T-cell (primary cell): ENCODE data around the gene NDST1. TPM values are rescaled to one million over a fixed set of nuclear protein-coding genes. Genes with fewer than 3 reads are reported as not detected.
A peak's percentile ranks its signal among the peaks of the same experiment; 100 is the strongest.
"Not testable (repeated sequence)": the region's sequence is repeated elsewhere in the genome, so short reads cannot be mapped to it uniquely, and the experiment has no call there.

Source experiments
- ATAC-seq, 4 experiments: fragments of 200-7000 bp in 3 of 4; fragments of 150-1000 bp in 1 of 4; cut with Tn5 transposase; replicated peaks in 1 of 4; 1 replicate in 3 of 4; 2 replicates in 1 of 4; pipeline ENCODE4 v1.10.0; 2021; ENCODE audit warnings: moderate library complexity in 3 of 4, mild to moderate bottlenecking in 2 of 4, moderate number of reproducible peaks in 1 of 4
- CTCF ChIA-PET, 2 donors: fragments of 300-600 bp; sonication (Branson Sonifier 250); formaldehyde crosslinking; loops; one replicate each; lab custom pipeline; 2022; ENCODE audit warnings: antibody characterized with exemption in 2 of 2; lab: Charles Lee
- POLR2A ChIA-PET, 2 donors: fragments of 300-600 bp; sonication (Branson Sonifier 250); formaldehyde crosslinking; loops; one replicate each; lab custom pipeline; 2022; ENCODE audit warnings: antibody characterized with exemption in 2 of 2; lab: Charles Lee
- DNase-seq, 35 experiments: peaks; one replicate each; pipeline versions ENCODE4 v3.0.0 to v3.0.0-alpha.2; 2013 to 2023
- H3K27ac ChIP-seq: one replicate; pipeline ENCODE4 v1.5.1; 2013; ENCODE audit warnings: low read length
- H3K27me3 ChIP-seq, 2 experiments: replicated peaks in 1 of 2; 1 replicate in 1 of 2; 2 replicates in 1 of 2; pipeline versions ENCODE4 v1.6.1 to v1.7.0; 2013; ENCODE audit warnings: low read length in 1 of 2, mixed read lengths in 1 of 2; ENCODE audit not compliant: control insufficient read depth in 2 of 2, insufficient read depth in 2 of 2; ENCODE audit errors: extremely low read depth in 1 of 2
- H3K36me3 ChIP-seq, 2 donors: 1 replicate in 1 of 2; 2 replicates in 1 of 2; pipeline versions ENCODE4 v1.6.1 to v1.7.0; 2013; ENCODE audit warnings: low read length in 1 of 2; ENCODE audit not compliant: control insufficient read depth in 2 of 2, insufficient read depth in 1 of 2; ENCODE audit errors: extremely low read depth in 1 of 2
- H3K4me1 ChIP-seq, 2 experiments: 1 replicate in 1 of 2; 2 replicates in 1 of 2; pipeline versions ENCODE4 v1.6.1 to v1.7.0; 2013; ENCODE audit warnings: low read length in 2 of 2, mixed read lengths in 1 of 2; ENCODE audit not compliant: insufficient read depth in 2 of 2, control insufficient read depth in 1 of 2; ENCODE audit errors: extremely low read depth in 1 of 2
- H3K4me3 ChIP-seq, 2 donors: 1 replicate in 1 of 2; 2 replicates in 1 of 2; pipeline versions ENCODE4 v1.5.1 to v1.7.0; 2013; ENCODE audit warnings: mild to moderate bottlenecking in 2 of 2, low read length in 1 of 2, moderate library complexity in 1 of 2; ENCODE audit not compliant: control insufficient read depth in 1 of 2; ENCODE audit errors: extremely low read depth in 1 of 2
- H3K9me3 ChIP-seq: 2 replicates; pipeline ENCODE4 v1.7.0; 2013
- H3K27ac Mint-ChIP-seq, 2 donors: one replicate each; pipeline ENCODE4 v1.8.0; 2020 to 2021; ENCODE audit warnings: mild to moderate bottlenecking in 2 of 2, mixed read lengths in 2 of 2
- H3K27me3 Mint-ChIP-seq, 2 donors: one replicate each; pipeline ENCODE4 v1.8.0; 2021 to 2022; ENCODE audit warnings: mixed read lengths in 2 of 2
- H3K36me3 Mint-ChIP-seq: one replicate; pipeline ENCODE4 v1.8.0; 2021; ENCODE audit warnings: mixed read lengths
- H3K4me1 Mint-ChIP-seq, 3 donors: one replicate each; pipeline ENCODE4 v1.8.0; 2020 to 2022; ENCODE audit warnings: mixed read lengths in 3 of 3, mild to moderate bottlenecking in 1 of 3
- H3K4me3 Mint-ChIP-seq, 3 donors: one replicate each; pipeline ENCODE4 v1.8.0; 2020 to 2022; ENCODE audit warnings: mild to moderate bottlenecking in 3 of 3, mixed read lengths in 3 of 3, moderate library complexity in 3 of 3
- H3K9me3 Mint-ChIP-seq, 3 donors: one replicate each; pipeline ENCODE4 v1.8.0; 2020 to 2022; ENCODE audit warnings: mixed read lengths in 3 of 3
- WGBS: methylation state at CpG from one replicate; pipeline ENCODE4 v1.1.5; 2013; ENCODE audit warnings: missing lambda C conversion rate; ENCODE audit not compliant: insufficient coverage; 5-methylcytosine and 5-hydroxymethylcytosine counted together
- total RNA-seq, 35 experiments: library from RNA in 6 of 35; stranded (reverse) in 6 of 35; fragments of 120-200 nt in 1 of 35; gene quantifications; one replicate each; pipeline versions ENCODE4 v1.2.1 to v1.2.4 and lab custom pipeline; 2013 to 2026

Gene NDST1
- total RNA-seq, 5 donors from 2014 or later (not counting 1 experiment from before 2014, with no cell fraction given): 0.83 to 2.0 (median 1.2) TPM

DNA sequence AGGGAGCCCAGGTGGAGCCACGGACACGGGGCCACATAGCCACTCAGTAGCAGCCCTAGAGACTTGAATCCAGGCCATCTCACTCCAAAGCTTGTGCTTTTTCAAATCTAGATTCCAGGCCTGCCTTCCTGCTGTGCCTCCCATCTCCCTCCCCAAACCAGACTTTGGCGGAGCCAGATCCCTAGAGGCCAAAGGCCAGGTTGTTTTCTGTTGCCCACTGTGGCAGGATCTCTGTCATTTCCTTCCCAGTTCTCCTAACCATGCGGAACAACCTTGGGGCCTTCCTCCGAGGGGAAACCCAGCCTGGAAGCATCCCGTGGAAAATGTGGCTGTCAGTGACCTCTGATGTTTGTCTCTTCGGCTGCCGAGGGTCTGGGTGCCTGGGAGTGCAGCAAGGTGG, 42.0 kb upstream of the NDST1 start:
- H3K27ac Mint-ChIP-seq: no peak overlapping the region
- CTCF ChIA-PET: no interaction called here

DNA sequence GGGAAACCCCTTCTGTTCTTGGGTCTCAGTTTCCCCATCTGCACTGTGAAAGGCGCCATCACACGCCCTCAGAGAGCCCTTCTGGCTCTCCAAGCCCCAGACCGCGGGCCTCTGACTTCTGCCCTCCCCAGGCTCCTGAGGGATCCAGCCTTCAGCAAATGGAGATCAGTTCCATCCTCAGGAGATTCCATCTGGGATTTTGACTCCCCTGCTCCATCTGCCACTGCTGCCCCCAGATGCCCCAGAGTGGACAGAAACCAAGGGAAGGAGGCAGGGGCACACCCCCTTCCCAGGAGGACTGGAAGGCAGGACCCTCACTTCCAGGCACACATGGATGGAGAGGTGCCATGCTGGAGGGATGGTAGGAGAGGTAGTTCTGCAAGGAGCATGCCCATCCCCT, 39.7 kb upstream of the NDST1 start:
- no peak overlapping the region for H3K4me3 ChIP-seq
- peaks cover 0 to 22% of the 10 kb centered on the region in 2 experiments for H3K27me3 ChIP-seq
- H3K27me3 Mint-ChIP-seq: peaks cover 0 to 2% of the 10 kb centered on the region in 2 donors
- ChIA-PET POLR2A (no interaction called here), CTCF (interaction anchor here (0.5 to 0.6 kb wide), 5 partner anchors 19 to 1281 kb away, joined by 3 to 12 read pairs (median 4); no protein-coding TSS in a partner anchor)
- H3K36me3 Mint-ChIP-seq: no peaks in the 10 kb centered on the region
- WGBS: 95% methylated on average over 4 of the region's 4 CpGs
- no peak overlapping the region for H3K27ac Mint-ChIP-seq
- H3K4me1 ChIP-seq: no peaks in the 10 kb centered on the region
- no peak for DNase-seq
- H3K9me3 Mint-ChIP-seq: no peaks in the 10 kb centered on the region
- H3K27ac ChIP-seq: no peak overlapping the region
- H3K4me3 Mint-ChIP-seq: no peak overlapping the region
- no peaks in the 10 kb centered on the region for H3K9me3 ChIP-seq
- no peaks in the 10 kb centered on the region for H3K36me3 ChIP-seq
- H3K4me1 Mint-ChIP-seq: no peaks in the 10 kb centered on the region
- no peak for ATAC-seq

More for the DNA sequence above, 42.0 kb upstream of the NDST1 start:
- Mint-ChIP-seq H3K36me3 (no peaks in the 10 kb centered on the region), H3K9me3 (no peaks in the 10 kb centered on the region), H3K4me3 (no peak overlapping the region), H3K4me1 (peaks cover 4 to 10% (median 10%) of the 10 kb centered on the region in 3 donors), H3K27me3 (peaks cover 0 to 2% of the 10 kb centered on the region in 2 donors)
- Histone ChIP-seq H3K4me3 (no peak overlapping the region), H3K9me3 (no peaks in the 10 kb centered on the region), H3K4me1 (peaks cover 1 to 9% of the 10 kb centered on the region in 2 experiments), H3K36me3 (no peaks in the 10 kb centered on the region), H3K27me3 (peaks cover 0 to 13% of the 10 kb centered on the region in 2 experiments), H3K27ac (no peak overlapping the region)
- no peak for DNase-seq
- no peak for ATAC-seq
- POLR2A ChIA-PET: no interaction called here
- 93% methylated on average over 5 of the region's 8 CpGs for whole genome bisulfite sequencing

GRCh38 chr5:150469718-150470469, 38.0 kb upstream of the NDST1 start:
- POLR2A ChIA-PET: no interaction called here
- Histone ChIP-seq H3K27ac (no peak overlapping the region), H3K9me3 (no peaks in the 10 kb centered on the region), H3K4me1 (no peaks in the 10 kb centered on the region), H3K4me3 (no peak overlapping the region), H3K36me3 (no peaks in the 10 kb centered on the region), H3K27me3 (peaks cover 0 to 17% of the 10 kb centered on the region in 2 experiments)
- H3K27me3 Mint-ChIP-seq: peaks cover 0 to 4% of the 10 kb centered on the region in 2 donors
- CTCF ChIA-PET: no interaction called here
- H3K27ac Mint-ChIP-seq: no peak overlapping the region
- no peaks in the 10 kb centered on the region for H3K4me1 Mint-ChIP-seq
- H3K9me3 Mint-ChIP-seq: no peaks in the 10 kb centered on the region
- no peak overlapping the region for H3K4me3 Mint-ChIP-seq
- ATAC-seq (no peak), DNase-seq (no peak)
- WGBS: no CpG with 5 or more reads among the region's 6 CpGs
- no peaks in the 10 kb centered on the region for H3K36me3 Mint-ChIP-seq

- no peak for ATAC-seq
Observed at GRCh38 chr5:150473673-150474358, 34.1 kb upstream of the NDST1 start.

DNA sequence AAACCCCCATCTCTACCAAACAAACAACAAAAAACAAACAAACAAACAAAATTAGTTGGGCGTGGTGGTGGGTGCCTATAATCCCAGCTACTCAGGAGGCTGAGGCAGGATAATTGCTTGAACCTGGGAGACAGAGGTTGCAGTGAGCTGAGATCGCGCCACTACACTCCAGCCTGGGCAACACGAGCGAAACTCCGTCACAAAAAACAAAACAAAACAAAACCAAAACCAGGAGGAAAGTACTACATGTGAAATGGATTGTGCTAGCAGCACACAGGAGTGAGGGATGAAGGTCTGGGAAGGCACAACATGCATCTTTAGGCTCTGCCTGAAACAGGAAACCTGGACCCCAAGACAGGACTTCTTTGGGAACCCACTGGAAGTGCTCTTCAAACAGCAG, 31.4 kb upstream of the NDST1 start:
- H3K36me3 ChIP-seq, H3K4me3 ChIP-seq, H3K9me3 Mint-ChIP-seq, H3K4me3 Mint-ChIP-seq, POLR2A ChIA-PET, CTCF ChIA-PET, H3K9me3 ChIP-seq, H3K27me3 Mint-ChIP-seq, H3K4me1 ChIP-seq, DNase-seq, H3K27ac ChIP-seq, H3K36me3 Mint-ChIP-seq, H3K4me1 Mint-ChIP-seq, ATAC-seq: not testable (repeated sequence)
- WGBS: no CpG with 5 or more reads among the region's 6 CpGs
- peak overlapping the region in 1 of 2 donors; percentile 42 for H3K27ac Mint-ChIP-seq
- H3K27me3 ChIP-seq: peaks cover 0 to 13% of the 10 kb centered on the region in 2 experiments

More at GRCh38 chr5:150473673-150474358, 34.1 kb upstream of the NDST1 start:
- 69% methylated on average over 4 of the region's 12 CpGs for WGBS
- ChIA-PET CTCF (interaction anchor here in 1 of 2 donors (0.6 kb wide), 1 partner anchor 39 kb away, joined by 9 read pairs; no protein-coding TSS in a partner anchor), POLR2A (no interaction called here)
- no peaks in the 10 kb centered on the region for H3K36me3 Mint-ChIP-seq
- Histone ChIP-seq H3K9me3 (no peaks in the 10 kb centered on the region), H3K27ac (no peak overlapping the region), H3K36me3 (no peaks in the 10 kb centered on the region), H3K4me1 (no peaks in the 10 kb centered on the region), H3K27me3 (peaks cover 0 to 13% of the 10 kb centered on the region in 2 experiments), H3K4me3 (no peak overlapping the region)
- H3K4me1 Mint-ChIP-seq: no peaks in the 10 kb centered on the region
- peaks cover 2 to 4% of the 10 kb centered on the region in 2 donors for H3K27me3 Mint-ChIP-seq
- H3K27ac Mint-ChIP-seq: no peak overlapping the region
- no peak for DNase-seq
- H3K9me3 Mint-ChIP-seq: no peaks in the 10 kb centered on the region
- no peak overlapping the region for H3K4me3 Mint-ChIP-seq

DNA sequence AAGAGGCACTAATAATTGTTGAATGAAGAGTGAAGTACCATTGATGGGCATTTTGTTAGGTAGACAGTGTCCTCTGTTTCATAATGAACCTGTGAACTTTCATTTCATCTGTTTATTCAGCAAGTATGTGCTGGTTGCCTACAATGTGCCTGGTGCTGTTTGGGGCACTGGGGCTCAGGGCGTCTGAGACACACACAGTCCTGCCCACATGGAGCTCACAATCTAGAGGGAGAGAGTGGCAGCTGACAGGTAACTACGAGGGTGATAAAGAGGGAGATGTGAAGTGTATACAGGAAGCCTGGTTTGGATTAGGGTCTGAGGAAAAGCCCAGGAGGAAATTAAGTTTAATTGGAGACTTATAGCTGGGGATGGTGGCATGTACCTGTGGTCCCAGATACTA, 28.5 kb upstream of the NDST1 start:
- H3K27ac Mint-ChIP-seq: no peak overlapping the region
- ChIA-PET CTCF (interaction anchor here in 1 of 2 donors (0.7 kb wide), 1 partner anchor 547 kb away, joined by 6 read pairs; no protein-coding TSS in a partner anchor), POLR2A (interaction anchor here in 1 of 2 donors (0.6 kb wide), 1 partner anchor 348 kb away, joined by 3 read pairs; no protein-coding TSS in a partner anchor)
- no CpG with 5 or more reads among the region's 2 CpGs for WGBS
- no peaks in the 10 kb centered on the region for H3K36me3 ChIP-seq
- no peaks in the 10 kb centered on the region for H3K9me3 ChIP-seq
- ATAC-seq (no peak), DNase-seq (no peak)
- H3K4me3 Mint-ChIP-seq: no peak overlapping the region
- H3K36me3 Mint-ChIP-seq: no peaks in the 10 kb centered on the region
- H3K4me1 Mint-ChIP-seq: no peaks in the 10 kb centered on the region
- H3K27me3 Mint-ChIP-seq: peaks cover 2 to 4% of the 10 kb centered on the region in 2 donors
- H3K27me3 ChIP-seq: peaks cover 0 to 3% of the 10 kb centered on the region in 2 experiments
- no peaks in the 10 kb centered on the region for H3K4me1 ChIP-seq
- H3K27ac ChIP-seq: no peak overlapping the region
- H3K9me3 Mint-ChIP-seq: no peaks in the 10 kb centered on the region
- no peak overlapping the region for H3K4me3 ChIP-seq
